Panc1 (cell line): ENCODE results near the gene MED17. TPM values are rescaled to one million over a fixed set of nuclear protein-coding genes. Genes with fewer than 3 reads are reported as not detected.
"Not testable (repeated sequence)": the region's sequence is repeated elsewhere in the genome, so short reads cannot be mapped to it uniquely, and the experiment has no call there.

Experiments
- ATAC-seq: fragments of 200-7000 bp; cut with Tn5 transposase; 2 replicates; pipeline ENCODE4 v1.9.1; 2020; ENCODE audit warnings: mild to moderate bottlenecking, moderate library complexity
- BruUV-seq: library from RNA; stranded (reverse); fragments of 400-500 nt; replicated peaks from 2 replicates; lab custom pipeline; 2021; lab: Mats Ljungman, UMichigan
- CTCF ChIA-PET: fragments of 300-600 bp; sonication (Branson Sonifier 250); formaldehyde crosslinking; loops from one replicate; lab custom pipeline; 2022; ENCODE audit warnings: antibody characterized with exemption; lab: Charles Lee
- POLR2A ChIA-PET: fragments of 300-600 bp; sonication (Branson Sonifier 250); formaldehyde crosslinking; loops from one replicate; lab custom pipeline; 2022; ENCODE audit warnings: antibody characterized with exemption; lab: Charles Lee
- DNase-seq: peaks from one replicate; pipeline ENCODE4 v3.0.0-alpha.2; 2010; ENCODE audit warnings: low read depth, low spot score
- H3K27ac ChIP-seq: 2 replicates; pipeline ENCODE4 v1.5.1; 2011; ENCODE audit warnings: mild to moderate bottlenecking, low read length, inconsistent platforms
- H3K27me3 ChIP-seq: fragments of 200-500 bp; sonication (Bioruptor generic); 2 replicates; pipeline ENCODE4 v1.6.0; 2014; ENCODE audit warnings: low read length, inconsistent platforms; ENCODE audit not compliant: control insufficient read depth, insufficient read depth
- H3K36me3 ChIP-seq: fragments of 200-500 bp; sonication (Bioruptor generic); 2 replicates; pipeline ENCODE4 v1.5.1; 2014; ENCODE audit warnings: inconsistent platforms, mild to moderate bottlenecking, low read length, moderate library complexity; ENCODE audit not compliant: control insufficient read depth, insufficient read depth
- H3K4me1 ChIP-seq: 2 replicates; pipeline ENCODE4 v1.5.1; 2011; ENCODE audit warnings: inconsistent platforms, mild to moderate bottlenecking, low read length, moderate library complexity; ENCODE audit not compliant: control insufficient read depth, insufficient read depth
- H3K4me3 ChIP-seq, 2 experiments: 2 replicates each; pipeline ENCODE4 v1.5.1; 2011 to 2012; ENCODE audit warnings: low read depth in 2 of 2, low read length in 2 of 2, mild to moderate bottlenecking in 2 of 2, inconsistent platforms in 1 of 2, moderate library complexity in 1 of 2
- H3K9me3 ChIP-seq: fragments of 200-500 bp; sonication (Bioruptor generic); 2 replicates; pipeline ENCODE4 v1.5.1; 2014; ENCODE audit warnings: low read depth, mild to moderate bottlenecking, inconsistent platforms, low read length, moderate library complexity; ENCODE audit not compliant: control insufficient read depth, insufficient read depth
- POLR2AphosphoS5 ChIP-seq: IDR thresholded peaks from 2 replicates; pipeline ENCODE4 v1.6.1; 2012; ENCODE audit warnings: mild to moderate bottlenecking, low read depth, low read length, moderate library complexity
- SIN3A ChIP-seq: IDR thresholded peaks from 2 replicates; pipeline ENCODE4 v1.6.1; 2012; ENCODE audit warnings: low read depth, mild to moderate bottlenecking, low read length, moderate library complexity, borderline replicate concordance; ENCODE audit not compliant: insufficient read depth
- TCF7L2 ChIP-seq: IDR thresholded peaks from 2 replicates; pipeline ENCODE4 v1.6.1; 2011; ENCODE audit warnings: mild to moderate bottlenecking, low read depth, low read length, inconsistent platforms
- in situ Hi-C: cut with HindIII; loops from 2 replicates; pipeline ENCODE4 v1.10.0; 2016; ENCODE audit warnings: low sequenced_read_pairs, low pct_unique_long_range_greater_than_20kb
- intact Hi-C: fragments of 100-400 bp; cut with micrococcal nuclease; formaldehyde crosslinking; loops from one replicate; pipeline ENCODE4 v1.10.0; 2022; ENCODE audit not compliant: unreplicated experiment
- total RNA-seq: library from RNA; stranded (reverse); gene quantifications from one replicate; pipeline ENCODE4 v1.2.1, GENCODE V29; 2021; ENCODE audit not compliant: unreplicated experiment
- TF ChIP-seq, protein P1 (sequence below): fragments of 450-650 bp; IDR thresholded peaks from 2 replicates; pipeline ENCODE4 v1.5.1; 2017; ENCODE audit warnings: mild to moderate bottlenecking
- TF ChIP-seq, protein P2 (sequence below), 2 experiments: IDR thresholded peaks; 2 replicates each; pipeline ENCODE4 v1.6.1; 2011 to 2012; ENCODE audit warnings: low read depth in 2 of 2, control low read depth in 1 of 2, low read length in 1 of 2, mild to moderate bottlenecking in 1 of 2, moderate library complexity in 1 of 2; ENCODE audit not compliant: insufficient read depth in 1 of 2

The MED17 gene
- total RNA-seq, 1 experiment from 2014 or later, result 52.4 TPM

GRCh38 chr11:93757301-93757700 is 26.8 kb upstream of the MED17 start:
- TF ChIP-seq SIN3A (no peak), TCF7L2 (no peak), POLR2AphosphoS5 (no peak)
- TF ChIP-seq, protein P1, sequence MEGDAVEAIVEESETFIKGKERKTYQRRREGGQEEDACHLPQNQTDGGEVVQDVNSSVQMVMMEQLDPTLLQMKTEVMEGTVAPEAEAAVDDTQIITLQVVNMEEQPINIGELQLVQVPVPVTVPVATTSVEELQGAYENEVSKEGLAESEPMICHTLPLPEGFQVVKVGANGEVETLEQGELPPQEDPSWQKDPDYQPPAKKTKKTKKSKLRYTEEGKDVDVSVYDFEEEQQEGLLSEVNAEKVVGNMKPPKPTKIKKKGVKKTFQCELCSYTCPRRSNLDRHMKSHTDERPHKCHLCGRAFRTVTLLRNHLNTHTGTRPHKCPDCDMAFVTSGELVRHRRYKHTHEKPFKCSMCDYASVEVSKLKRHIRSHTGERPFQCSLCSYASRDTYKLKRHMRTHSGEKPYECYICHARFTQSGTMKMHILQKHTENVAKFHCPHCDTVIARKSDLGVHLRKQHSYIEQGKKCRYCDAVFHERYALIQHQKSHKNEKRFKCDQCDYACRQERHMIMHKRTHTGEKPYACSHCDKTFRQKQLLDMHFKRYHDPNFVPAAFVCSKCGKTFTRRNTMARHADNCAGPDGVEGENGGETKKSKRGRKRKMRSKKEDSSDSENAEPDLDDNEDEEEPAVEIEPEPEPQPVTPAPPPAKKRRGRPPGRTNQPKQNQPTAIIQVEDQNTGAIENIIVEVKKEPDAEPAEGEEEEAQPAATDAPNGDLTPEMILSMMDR, result no peak
- TF ChIP-seq, protein P2, sequence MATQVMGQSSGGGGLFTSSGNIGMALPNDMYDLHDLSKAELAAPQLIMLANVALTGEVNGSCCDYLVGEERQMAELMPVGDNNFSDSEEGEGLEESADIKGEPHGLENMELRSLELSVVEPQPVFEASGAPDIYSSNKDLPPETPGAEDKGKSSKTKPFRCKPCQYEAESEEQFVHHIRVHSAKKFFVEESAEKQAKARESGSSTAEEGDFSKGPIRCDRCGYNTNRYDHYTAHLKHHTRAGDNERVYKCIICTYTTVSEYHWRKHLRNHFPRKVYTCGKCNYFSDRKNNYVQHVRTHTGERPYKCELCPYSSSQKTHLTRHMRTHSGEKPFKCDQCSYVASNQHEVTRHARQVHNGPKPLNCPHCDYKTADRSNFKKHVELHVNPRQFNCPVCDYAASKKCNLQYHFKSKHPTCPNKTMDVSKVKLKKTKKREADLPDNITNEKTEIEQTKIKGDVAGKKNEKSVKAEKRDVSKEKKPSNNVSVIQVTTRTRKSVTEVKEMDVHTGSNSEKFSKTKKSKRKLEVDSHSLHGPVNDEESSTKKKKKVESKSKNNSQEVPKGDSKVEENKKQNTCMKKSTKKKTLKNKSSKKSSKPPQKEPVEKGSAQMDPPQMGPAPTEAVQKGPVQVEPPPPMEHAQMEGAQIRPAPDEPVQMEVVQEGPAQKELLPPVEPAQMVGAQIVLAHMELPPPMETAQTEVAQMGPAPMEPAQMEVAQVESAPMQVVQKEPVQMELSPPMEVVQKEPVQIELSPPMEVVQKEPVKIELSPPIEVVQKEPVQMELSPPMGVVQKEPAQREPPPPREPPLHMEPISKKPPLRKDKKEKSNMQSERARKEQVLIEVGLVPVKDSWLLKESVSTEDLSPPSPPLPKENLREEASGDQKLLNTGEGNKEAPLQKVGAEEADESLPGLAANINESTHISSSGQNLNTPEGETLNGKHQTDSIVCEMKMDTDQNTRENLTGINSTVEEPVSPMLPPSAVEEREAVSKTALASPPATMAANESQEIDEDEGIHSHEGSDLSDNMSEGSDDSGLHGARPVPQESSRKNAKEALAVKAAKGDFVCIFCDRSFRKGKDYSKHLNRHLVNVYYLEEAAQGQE (IDR thresholded peaks at IDR 0.05; ENCODE audit: insufficient read depth in 1 of 2, low read depth in 2 of 2, low read length in 1 of 2), result no peak
- H3K27me3 ChIP-seq, result no peaks in the 10 kb centered on the region
- H3K4me1 ChIP-seq, result no peaks in the 10 kb centered on the region
- ChIA-PET POLR2A (no interaction called here), CTCF (no interaction called here)
- intact Hi-C loops (no loop called here), in situ Hi-C loops (no loop called here)
- H3K4me3 ChIP-seq, result no peak overlapping the region
- H3K27ac ChIP-seq, result no peak overlapping the region
- BruUV-seq, result no TSS peak
- no peak for ATAC-seq
- H3K9me3 ChIP-seq, result no peaks in the 10 kb centered on the region
- DNase-seq, result no peak
- H3K36me3 ChIP-seq, result peaks cover 9% of the 10 kb centered on the region; the same call in 1 of the 2 replicates

DNA sequence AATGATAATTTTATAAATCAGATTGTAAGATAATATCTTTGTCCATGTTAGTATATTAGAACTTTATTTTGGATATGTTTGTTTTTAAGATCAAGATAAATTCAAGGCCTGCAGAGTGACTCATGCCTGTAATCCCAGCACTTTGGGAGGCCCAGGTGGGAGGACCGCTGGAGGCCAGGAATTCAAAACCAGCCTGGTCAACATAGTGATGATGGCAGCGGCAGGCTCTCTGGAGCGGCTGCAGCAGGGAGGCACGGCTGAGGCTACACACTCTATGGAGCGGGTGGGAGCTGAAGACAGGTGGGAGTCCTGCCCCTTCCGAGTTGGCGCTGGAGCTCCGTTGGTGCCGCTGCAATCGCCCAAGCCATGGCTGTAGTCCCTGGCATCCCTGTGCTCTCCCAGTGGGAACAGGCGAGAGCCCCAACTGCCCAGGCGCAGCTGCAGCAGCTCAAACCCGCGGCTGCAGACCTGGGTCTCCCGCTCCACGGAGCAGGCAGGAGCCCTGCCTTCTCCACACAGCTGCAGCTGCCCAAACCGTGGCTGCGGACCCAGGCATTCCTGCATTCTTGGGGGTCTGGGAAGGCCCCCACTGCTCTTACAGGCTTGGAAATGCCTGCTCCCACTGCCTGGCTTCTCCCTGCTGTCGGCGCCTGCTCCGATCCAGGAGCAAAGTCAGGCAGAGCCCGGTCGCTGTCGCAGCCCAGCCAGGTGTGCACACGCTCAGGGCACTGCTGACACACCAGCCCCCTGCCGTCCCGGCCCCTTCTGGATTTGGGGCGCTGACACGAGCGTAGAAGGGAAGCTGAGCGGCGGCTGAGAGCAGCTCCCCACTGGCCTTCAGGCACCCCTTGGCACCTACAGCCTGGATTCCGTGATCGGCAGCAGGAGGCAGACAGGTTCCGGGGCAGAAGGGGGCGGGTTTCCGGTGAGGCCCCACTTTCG is 25.9 kb upstream of the MED17 start:
- ATAC-seq (no peak), DNase-seq (no peak)
- TF ChIP-seq SIN3A (no peak), POLR2AphosphoS5 (no peak), TCF7L2 (no peak)
- TF ChIP-seq, protein P2 (IDR thresholded peaks at IDR 0.05; ENCODE audit: insufficient read depth in 1 of 2, low read depth in 2 of 2, low read length in 1 of 2), result no peak
- TF ChIP-seq, protein P1, result no peak
- no TSS peak for BruUV-seq
- Histone ChIP-seq H3K9me3 (no peaks in the 10 kb centered on the region), H3K27ac (no peak overlapping the region), H3K4me3 (no peak overlapping the region), H3K36me3 (peaks cover 9% of the 10 kb centered on the region; the same call in 1 of the 2 replicates), H3K4me1 (no peaks in the 10 kb centered on the region), H3K27me3 (no peaks in the 10 kb centered on the region)
- in situ Hi-C loops, result no loop called here
- ChIA-PET POLR2A (no interaction called here), CTCF (no interaction called here)
- intact Hi-C loops, result no loop called here

GRCh38 chr11:93759123-93759522 is 25.0 kb upstream of the MED17 start:
- BruUV-seq, H3K9me3 ChIP-seq, H3K4me1 ChIP-seq, DNase-seq, H3K36me3 ChIP-seq, POLR2A ChIA-PET, H3K27me3 ChIP-seq, intact Hi-C loops, H3K27ac ChIP-seq, in situ Hi-C loops, CTCF ChIA-PET, H3K4me3 ChIP-seq, ATAC-seq: not testable (repeated sequence)
